HG02610 (cell line): ENCODE measurements around the gene LRRC61.

Experiments
- ATAC-seq: cut with Tn5 transposase; IDR thresholded peaks from one replicate; pipeline ENCODE4 v1.9.1; 2021; ENCODE audit warnings: mild to moderate bottlenecking, moderate library complexity; ENCODE audit not compliant: unreplicated experiment

Gene LRRC61

DNA sequence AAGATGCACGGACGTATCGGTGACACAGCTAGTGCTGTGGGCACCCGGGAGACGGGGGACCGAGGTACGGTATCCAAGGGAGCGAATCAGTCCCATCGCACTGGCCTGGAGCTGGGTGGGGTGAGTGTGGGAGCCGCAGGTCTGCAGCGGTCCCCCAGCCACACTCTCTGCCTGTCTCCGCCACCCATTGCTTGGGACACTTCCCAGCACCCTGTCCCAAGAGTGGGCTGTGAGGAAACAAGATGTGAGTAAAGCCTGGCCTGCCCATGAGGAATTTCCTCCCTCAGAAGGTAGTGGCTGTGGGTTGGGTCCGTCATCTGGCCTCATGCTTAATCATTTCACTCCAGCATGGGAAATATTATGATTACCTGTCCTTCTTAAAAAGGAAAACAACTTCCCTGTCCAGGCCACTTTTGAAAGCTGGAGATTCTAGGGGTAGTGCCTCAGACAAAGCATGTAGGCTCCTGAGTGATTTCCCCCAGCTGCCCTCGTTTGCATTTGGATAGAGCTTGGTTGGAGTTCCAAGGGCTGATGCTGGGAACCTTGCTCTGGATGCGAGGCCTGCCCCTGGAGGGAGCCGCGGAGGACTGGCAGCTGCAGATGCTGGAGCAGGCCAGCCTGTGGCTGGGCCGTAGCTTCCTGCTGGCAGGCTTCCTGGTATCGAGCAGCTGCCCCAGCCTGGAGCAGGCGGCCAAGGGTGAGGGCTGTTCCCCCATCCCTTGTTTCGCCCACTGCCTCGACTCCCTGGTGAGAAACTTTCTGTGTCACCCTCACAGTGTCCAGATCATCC is 6.4 kb downstream of the LRRC61 start:
- no peak for ATAC-seq

DNA sequence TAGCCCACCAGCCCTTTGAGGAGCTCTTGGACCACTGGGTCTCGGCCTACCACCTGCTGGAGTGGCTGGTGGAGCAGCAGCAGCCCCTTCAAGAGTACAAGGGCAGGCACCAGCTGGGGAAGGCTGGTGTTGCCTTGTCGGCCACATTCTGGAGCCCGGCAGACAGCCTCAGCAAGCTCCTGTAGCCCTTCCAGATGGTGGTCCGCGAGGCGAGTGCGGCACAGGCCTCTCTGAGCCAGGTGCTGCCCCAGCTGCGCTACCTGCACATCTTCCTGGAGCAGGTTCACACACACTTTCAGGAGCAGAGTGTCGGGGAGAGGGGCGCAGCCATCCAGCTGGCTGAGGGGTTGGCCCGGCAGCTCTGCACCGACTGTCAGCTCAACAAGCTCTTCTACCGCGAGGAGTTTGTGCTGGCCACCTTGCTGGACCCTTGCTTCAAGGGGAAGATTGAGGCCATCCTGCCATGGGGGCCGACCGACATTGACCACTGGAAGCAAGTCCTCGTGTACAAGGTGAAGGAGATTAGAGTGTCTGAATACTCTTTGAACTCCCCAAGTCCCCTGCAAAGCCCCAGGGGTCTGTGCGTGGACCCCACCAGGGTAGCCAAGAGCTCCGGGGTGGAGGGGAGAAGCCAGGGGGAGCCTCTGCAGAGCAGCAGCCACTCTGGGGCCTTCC is 7.2 kb downstream of the LRRC61 start:
- ATAC-seq: no peak

DNA sequence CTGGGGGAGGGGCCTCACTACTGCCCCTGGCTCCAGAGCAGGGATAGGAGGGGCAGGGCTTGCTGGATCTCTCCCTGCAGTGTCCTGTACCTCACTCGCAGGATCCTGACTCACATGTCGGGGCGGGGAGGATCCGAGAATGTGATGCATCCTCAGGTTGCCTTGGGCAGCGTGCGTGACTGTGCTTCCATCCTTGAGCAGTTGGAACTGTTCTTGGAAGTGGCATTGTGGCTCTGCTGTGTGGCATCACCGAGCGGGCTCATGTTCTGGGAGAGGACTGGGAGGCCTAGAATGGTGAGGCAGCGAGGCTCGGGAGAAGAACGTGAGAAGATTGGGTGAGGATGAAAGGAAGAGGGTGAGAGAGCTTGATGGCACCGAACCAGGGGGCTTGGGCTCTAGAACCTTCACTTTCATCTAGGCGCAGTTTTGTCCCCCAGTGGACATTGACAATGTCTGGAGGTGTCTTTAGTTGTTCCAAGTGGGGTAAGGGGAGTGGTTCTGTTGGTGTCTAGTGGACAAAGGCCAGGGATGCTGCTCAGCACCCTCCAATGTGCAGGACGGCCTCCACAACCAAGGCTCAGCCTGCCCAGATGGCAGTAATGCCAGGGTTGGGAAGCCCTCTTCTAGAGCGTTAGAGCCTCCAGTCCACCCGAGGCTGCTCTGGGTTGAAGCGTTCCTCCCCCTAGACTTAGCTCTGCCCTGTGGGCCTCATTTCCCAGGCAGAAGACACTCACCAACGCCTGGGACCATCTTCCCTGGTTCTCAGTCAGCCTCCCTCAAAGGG is 9.9 kb downstream of the LRRC61 start:
- ATAC-seq: no peak

DNA sequence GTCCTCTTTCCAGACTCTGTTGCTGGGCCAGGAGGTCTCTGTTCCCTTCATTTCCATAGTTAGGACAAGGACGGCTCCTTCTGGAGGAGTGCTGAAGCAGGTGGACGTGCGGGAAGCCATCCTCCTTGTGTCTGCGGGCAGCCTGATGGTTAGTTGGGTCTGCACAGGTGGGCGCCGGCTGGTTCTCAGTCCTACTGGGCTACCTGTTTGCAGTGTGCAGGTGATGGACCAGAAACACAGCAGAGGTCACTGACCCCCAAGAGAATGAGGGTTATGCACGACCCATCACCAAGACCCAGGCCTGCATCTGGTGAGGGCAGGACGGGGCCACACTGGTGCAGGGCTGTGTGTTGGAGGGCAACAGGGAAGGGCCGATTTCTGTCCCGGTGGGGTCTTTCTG is 10.5 kb downstream of the LRRC61 start:
- no peak for ATAC-seq

DNA sequence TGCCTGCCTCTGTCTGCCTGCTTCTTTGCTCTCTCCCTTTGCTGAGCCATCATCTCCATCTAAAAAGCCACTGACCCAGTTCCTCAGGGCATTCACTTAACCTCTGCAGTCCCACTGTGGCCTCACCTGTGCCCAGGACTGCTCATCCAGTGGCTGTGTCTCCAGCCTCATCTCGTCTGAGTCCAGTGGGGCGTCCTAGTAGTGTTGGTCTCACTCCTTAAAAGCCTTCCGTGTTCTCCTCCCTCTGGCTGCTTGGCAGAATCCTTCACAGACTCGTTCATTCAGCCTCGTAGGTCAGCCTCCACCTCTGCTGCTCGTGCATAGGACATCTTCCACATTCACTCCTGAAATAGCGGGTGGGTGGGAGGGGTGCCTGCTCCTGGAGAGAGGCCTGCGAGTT is 11.0 kb downstream of the LRRC61 start:
- ATAC-seq: no peak

DNA sequence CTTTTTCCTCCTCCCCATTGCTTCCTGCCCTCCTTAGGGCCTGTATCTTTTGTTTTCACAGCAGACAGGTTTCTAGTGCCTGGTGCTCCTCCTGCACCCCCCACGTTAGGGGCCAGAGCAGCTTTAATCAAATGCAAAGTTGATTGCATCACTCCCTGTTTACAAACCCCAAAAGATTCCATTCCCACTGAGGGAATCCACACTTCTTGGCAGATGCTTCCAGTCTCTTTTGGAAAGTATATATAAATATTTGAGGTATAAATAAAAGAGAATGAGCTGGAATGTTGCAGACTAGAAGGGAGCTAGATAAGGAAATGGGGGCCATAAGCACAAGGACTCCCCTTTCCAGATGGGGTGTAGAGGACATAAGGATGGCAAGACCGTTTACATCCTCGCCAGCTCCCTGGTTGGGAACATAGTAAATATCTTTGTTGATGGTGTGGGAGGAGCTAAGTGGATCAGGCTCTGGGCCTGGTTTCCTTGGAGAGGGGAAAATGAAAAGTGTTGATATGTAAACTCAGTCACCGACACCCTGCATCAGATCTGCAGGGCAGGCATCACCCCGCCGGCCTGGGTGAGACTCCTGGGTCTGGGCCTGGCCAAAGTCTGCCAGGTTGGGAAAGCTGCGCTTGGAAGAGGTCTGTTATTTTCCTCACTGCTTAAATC is 12.1 kb downstream of the LRRC61 start:
- ATAC-seq: no peak

DNA sequence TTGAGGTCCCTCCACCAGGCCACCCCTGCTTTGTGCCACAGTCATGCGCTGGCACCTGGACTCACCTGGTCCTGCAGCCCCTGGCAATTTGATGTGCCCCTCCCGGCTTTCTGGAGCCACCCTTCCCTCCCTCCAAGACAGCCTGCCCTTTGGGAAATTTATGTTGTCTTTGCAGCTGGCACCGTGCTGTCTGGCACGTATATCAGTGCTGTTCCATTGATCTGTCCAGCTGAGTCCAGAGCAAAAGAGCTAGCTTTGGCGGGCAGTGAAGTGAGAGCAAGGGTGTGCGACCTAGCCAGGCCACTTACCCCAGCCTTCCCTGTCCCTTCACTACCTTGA is 12.6 kb downstream of the LRRC61 start:
- ATAC-seq: no peak

DNA sequence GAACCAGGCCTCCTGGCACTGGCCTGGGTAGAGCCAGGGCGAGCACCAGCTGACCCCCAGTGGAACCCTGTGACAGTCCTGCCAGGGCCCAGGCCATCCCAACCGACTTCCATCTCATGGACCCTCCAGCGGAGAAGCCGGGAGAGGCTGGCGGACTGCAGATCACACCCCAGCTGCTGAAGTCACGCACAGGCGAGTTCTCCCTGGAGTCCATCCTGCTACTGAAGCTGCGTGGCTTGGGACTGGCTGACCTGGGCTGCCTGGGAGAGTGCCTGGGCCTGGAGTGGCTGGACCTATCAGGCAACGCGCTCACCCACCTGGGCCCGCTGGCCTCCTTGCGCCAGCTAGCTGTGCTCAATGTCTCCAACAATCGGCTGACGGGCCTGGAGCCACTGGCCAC is 13.6 kb downstream of the LRRC61 start:
- ATAC-seq: no peak

DNA sequence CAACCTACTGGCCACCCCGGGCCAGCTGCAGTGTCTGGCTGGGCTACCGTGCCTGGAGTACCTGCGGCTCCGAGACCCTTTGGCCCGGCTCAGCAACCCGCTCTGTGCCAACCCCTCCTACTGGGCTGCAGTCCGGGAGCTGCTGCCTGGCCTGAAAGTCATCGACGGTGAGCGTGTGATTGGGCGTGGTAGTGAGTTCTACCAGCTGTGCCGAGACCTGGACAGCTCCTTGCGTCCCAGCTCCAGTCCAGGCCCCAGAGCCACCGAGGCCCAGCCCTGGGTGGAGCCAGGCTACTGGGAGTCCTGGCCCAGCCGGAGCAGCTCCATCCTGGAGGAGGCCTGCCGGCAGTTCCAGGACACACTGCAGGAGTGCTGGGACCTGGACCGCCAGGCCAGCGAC is 14.0 kb downstream of the LRRC61 start:
- ATAC-seq: no peak

DNA sequence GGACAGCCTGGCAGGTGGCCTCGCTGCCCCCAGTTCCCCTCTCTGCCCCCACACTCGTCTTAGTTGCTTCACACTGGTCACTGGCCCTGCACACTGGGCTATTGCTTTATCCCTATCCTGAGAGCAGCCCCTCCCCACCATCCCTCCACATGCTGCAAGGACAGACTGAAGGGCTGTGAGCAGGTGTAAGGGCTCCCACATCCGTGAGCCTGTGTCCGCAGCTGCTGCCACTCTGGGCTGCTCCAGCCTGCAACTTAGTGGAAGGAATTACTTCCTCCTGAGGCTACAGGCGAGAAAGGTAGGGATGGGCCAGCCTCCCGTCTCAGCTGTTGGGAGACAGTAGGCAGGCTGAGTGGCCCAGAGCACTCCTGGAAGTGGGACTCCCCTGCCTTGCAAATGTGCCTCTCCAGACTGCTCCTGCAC is 14.5 kb downstream of the LRRC61 start:
- no peak for ATAC-seq

DNA sequence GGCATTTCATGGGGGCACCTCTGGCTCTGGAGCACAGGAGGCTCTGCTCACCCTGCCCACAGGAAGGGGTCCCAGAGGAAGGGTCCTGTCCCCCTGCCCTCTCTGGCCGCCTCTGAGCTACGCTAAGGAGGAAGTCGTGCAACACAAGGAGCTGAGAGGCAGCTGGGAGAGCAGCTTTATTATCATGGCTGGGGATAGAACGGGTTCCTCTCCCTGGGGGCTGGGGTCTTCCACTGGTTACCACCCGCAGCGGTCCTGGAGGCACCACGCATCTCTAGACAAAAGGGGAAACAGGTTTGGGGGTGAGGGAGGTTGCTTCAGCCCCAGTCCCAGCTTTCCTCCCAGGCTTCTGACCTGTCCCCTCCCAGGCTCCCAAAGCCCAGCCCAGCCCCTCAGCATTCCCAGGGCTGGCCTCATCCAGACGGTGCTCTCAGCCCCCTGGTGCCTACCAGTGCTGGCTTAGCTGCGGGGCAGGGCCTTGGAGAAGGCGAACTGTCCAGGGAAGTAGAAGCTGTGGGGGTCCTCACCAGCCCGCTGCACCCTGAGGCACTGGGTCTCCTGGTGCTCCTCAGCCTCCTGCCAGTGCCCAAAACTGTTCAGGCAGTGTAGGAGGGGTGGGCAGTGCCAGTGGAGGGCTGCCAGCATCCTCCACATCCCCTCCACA is 15.1 kb downstream of the LRRC61 start:
- no peak for ATAC-seq

DNA sequence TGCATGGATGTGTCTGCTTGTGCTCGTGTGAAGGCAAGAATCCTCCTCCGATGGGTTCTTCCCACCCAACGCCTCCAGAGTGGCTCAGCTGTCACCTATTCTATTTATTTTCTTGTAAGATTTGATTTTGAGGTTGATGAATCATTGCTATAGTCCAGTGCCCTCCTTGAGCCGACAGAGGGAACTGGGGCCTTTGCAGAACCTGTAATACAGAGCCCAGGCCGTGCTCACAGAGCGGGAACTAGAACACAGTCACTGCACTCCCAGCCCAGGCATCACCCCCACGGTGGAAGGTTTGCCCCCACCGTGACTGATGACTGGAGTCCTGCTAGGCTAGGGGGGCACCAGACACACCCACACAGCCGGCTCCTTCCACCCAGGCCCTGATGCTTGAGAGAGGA is 16.3 kb downstream of the LRRC61 start:
- ATAC-seq: no peak

DNA sequence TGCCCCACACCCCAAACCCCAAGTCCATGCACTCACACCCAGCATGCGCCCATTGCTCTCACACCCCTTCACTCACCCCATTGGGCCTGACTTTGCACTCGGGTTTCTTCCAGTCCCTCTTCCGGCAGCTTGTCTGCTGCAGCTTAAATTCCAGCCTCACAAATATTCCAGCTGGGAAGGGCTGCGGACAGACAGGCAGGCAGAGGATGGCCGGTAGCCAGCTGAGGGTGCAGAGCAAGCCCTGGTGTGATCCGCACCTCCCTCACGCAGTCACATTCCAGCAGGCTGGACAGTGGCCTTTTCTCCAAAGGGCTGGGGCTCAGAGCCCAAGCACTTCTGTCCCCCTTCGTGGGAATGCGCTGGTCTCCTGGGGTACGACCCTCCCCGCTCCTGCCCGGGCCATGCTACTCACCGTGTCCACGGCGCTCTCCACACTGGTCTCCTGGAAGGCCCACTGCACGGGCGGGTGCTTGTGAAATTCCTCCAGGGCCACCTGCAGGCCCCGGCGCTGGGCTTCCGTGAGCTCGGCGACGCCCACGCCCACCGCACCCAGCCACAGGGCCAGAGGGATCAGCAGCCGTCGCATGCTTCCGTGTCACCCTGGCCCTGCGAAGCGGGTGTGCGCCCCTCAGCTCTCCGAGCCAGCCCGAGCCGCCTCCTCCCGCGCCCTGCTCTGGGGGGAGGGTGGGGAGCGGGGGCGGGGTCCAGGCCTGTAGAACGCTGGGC is 17.0 kb downstream of the LRRC61 start:
- ATAC-seq: no peak

DNA sequence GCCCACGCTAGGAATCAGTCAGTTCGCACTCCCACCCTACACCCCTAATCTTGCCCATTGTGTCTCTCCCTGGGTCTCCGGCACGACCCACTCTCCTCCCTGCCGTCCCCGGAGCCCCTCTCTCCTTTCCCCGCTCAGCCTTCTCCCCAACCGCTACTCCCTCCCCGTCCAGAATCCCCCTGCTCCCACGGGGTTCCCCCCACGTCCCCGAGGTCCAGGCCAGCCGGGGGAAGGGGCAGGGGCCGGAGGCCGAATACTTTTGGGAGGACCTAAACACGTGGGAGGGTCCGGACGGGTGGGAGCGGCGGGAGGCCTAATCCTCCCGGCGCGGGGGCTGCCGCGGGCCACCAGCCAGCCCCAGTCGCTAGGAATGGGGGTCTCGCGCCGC is 17.7 kb downstream of the LRRC61 start:
- no peak for ATAC-seq

DNA sequence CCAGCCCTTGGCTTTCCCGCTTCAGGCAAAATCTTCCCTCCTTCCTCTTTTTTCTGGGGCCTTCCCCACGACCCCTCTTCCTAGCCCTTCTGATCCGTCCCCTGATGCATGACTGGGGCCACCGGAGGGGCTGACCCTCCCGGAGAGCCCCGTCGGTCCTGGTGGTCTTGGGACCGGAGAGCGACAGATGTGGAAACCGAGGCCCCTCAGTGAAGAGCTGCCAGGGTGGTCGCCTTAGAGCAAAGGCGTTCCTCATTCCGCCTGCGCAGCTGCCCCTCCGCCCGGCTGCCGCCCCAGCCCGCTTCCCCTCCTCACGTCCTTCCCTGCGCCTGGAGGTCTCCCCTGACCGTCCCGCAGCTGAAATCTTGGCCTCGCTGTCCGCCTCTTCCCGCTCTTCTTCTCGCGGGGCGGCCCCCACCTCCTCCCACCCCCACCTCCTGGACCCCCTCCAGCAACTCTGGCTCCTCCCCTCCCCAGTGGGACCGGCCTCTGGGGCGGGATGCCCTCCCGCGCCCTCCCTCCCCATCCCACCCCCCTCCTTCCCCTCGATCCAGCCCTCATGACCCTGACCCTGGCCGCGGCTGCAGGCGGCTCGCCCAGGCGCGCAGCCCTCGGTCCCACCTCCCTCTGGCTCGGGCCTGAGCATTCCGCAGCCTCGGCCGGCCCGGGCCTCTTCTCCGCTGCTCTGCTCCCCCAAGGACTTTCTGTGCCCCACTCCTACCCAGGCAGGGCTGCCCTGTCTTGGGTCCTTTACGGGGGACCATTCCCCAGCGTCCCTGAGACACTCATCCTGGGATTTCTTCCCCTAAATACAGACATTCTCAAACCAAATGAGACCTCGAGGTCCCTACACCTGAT is 18.3 kb downstream of the LRRC61 start, which contains the start of gene RARRES2:
Gene RARRES2, minus strand, starts transcription at position 367 of the 858 bp plus-strand sequence. CDS start 1,020 bp downstream, outside the sequence.
- no peak for ATAC-seq

DNA sequence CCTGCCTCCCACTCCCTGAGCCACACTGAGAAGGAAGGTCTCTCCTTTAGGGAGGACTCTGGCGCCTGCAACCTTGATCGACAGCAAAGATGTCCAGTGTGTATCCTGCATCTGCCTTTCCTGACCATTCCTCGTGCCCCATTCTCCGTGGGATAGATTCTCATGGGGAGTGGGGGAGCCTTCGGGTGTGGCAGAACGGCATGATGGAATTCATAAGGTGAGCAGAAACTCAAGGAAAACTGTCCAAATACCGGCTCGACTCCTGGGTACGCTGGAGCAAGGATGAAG is 18.9 kb downstream of the LRRC61 start:
- ATAC-seq: no peak

DNA sequence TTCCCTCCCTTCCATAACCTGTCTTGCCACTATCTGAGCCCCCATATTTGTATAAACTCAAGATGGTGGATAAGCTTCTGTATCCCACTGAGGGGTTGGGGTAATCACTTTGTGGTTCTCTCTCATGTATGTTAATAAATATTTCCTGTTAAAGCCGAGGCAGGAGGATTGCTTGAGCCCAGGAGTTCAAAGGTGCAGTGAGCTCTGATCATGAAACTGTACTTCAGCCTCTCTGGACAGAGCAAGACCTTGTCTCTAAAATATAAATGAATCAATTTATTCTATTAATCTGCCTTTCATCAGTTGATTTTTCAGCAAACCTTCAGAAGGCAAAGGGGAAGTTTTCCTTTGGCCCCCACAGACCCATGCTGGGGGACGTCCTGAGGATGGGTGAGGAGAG is 20.1 kb downstream of the LRRC61 start:
- ATAC-seq: no peak

DNA sequence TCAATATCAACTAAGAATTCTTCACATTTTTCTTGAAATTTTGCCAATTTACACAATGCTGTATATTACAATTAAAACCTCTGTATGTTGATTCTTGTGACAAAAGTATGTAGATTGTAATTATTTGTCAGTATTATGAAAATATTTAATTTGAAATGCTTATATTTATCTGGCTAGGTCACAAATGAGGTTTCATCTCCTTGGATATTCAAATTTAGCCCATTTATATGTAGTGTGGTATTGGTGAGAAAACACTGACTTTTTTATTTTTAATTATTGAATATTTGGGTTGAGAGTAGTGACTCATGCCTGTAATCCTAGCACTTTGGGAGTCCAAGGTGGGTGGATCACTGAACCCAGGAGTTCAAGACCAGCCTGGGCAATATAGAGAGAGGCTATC is 21.1 kb downstream of the LRRC61 start:
- ATAC-seq: no peak

DNA sequence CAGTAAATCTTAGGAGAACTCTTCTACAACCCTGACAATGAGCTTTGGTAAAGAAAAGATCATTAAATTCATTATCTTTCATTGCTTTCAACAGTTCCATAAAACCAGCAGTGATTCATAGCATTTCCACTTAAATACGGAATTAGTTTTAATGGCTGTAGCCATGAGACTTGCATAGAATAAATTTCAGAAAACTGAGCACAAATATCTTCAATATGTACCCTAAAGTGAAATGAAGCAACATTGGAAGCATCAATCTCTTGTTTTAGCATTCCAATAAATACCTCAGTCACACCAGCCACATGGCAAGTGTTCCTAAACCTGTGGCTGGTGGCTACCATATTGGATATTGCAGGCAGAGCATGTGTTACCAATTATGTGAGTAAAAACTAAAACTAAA is 21.9 kb downstream of the LRRC61 start:
- no peak for ATAC-seq
